VCaP (cell line): ENCODE measurements around the gene MAP7D3.

Experiments used
- H3K27ac ChIP-seq: fragments of 450-650 bp; 2 replicates; pipeline ENCODE4 v1.5.1; 2017
- CTCF ChIP-seq: fragments of 450-650 bp; conservative IDR thresholded peaks from 2 replicates; pipeline ENCODE4 v1.5.1; 2017; ENCODE audit warnings: mild to moderate bottlenecking, moderate library complexity

The MAP7D3 gene

GRCh38 chrX:136198010-136198409, 53.2 kb downstream of the MAP7D3 start:
- H3K27ac ChIP-seq, result no peak overlapping the region
- TF ChIP-seq CTCF, result no peak

- no peak overlapping the region for H3K27ac ChIP-seq
- TF ChIP-seq CTCF, result no peak
These were observed 54.5 kb downstream of the MAP7D3 start for GRCh38 chrX:136196691-136197155.

GRCh38 chrX:136195247-136195646, 56.0 kb downstream of the MAP7D3 start:
- no peak overlapping the region for H3K27ac ChIP-seq
- no peak for TF ChIP-seq CTCF

- TF ChIP-seq CTCF, result no peak
- H3K27ac ChIP-seq, result no peak overlapping the region
These were observed 56.7 kb downstream of the MAP7D3 start for GRCh38 chrX:136194536-136194935.

- H3K27ac ChIP-seq, result no peak overlapping the region
These were observed 57.4 kb downstream of the MAP7D3 start for GRCh38 chrX:136193771-136194170.

GRCh38 chrX:136192839-136193414, 58.3 kb downstream of the MAP7D3 start:
- TF ChIP-seq CTCF, result no peak
- H3K27ac ChIP-seq, result no peak overlapping the region

More at GRCh38 chrX:136193771-136194170, 57.4 kb downstream of the MAP7D3 start:
- TF ChIP-seq CTCF, result no peak

GRCh38 chrX:136192135-136192534, 59.1 kb downstream of the MAP7D3 start:
- H3K27ac ChIP-seq, result no peak overlapping the region
- TF ChIP-seq CTCF, result no peak
